Fibroblast of mammary gland (primary cell): Measurements from ENCODE around the gene KCNJ15.

Experiments used
- DNase-seq: peaks from one replicate; pipeline ENCODE4 v3.0.0-alpha.2; 2010; ENCODE audit warnings: low read depth
- H3K4me3 ChIP-seq: 2 replicates; pipeline ENCODE4 v1.5.1; 2011; ENCODE audit warnings: low read depth, mild to moderate bottlenecking, low read length, moderate library complexity; ENCODE audit not compliant: control insufficient read depth
- CTCF ChIP-seq: conservative IDR thresholded peaks from 2 replicates; pipeline ENCODE4 v1.5.1; 2011; ENCODE audit warnings: low read depth, low read length, inconsistent platforms; ENCODE audit not compliant: control insufficient read depth, insufficient read depth

KCNJ15 gene

DNA sequence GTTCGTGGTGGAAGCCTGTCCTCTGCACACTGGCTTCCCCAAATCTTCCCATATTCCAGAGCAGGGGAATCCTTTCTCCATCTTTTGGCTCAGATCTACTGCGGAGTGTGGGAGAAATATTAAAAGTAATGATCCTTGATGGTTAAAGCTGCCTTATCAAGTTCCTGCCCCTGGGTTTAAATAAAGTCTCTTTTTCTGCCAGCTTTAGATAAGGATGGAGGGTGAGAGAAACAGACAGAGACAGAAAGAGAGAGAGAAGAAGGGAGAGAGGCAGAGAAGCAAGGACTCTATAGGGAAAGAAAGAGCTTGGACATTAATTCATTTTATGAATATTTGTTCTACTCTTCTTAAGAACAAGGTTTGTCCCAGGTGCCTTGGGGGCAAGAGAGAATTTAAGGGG lies 98.0 kb downstream of the KCNJ15 start:
- DNase-seq = no peak
- no peak overlapping the region for H3K4me3 ChIP-seq
- no peak for TF ChIP-seq CTCF

GRCh38 chr21:38355353-38355752 lies 98.6 kb downstream of the KCNJ15 start:
- no peak for DNase-seq
- H3K4me3 ChIP-seq = no peak overlapping the region
- TF ChIP-seq CTCF = no peak

GRCh38 chr21:38355992-38356781 lies 99.4 kb downstream of the KCNJ15 start:
- no peak overlapping the region for H3K4me3 ChIP-seq
- peak; percentile 96 for TF ChIP-seq CTCF
- peak; percentile 76 for DNase-seq
